HG02610 (cell line): ENCODE results near the gene LAPTM4A.
"Not testable (repeated sequence)": the region's sequence is repeated elsewhere in the genome, so short reads cannot be mapped to it uniquely, and the experiment has no call there.

Experiments
- ATAC-seq: cut with Tn5 transposase; IDR thresholded peaks from one replicate; pipeline ENCODE4 v1.9.1; 2021; ENCODE audit warnings: mild to moderate bottlenecking, moderate library complexity; ENCODE audit not compliant: unreplicated experiment

Gene LAPTM4A

GRCh38 chr2:20077411-20077940 lies 26.0 kb upstream of the LAPTM4A start:
- ATAC-seq = no peak

GRCh38 chr2:20076757-20077156 lies 25.3 kb upstream of the LAPTM4A start:
- ATAC-seq = no peak

- ATAC-seq = no peak
Measured at GRCh38 chr2:20074901-20075300, 23.5 kb upstream of the LAPTM4A start.

GRCh38 chr2:20074046-20074648 lies 22.7 kb upstream of the LAPTM4A start:
- ATAC-seq = not testable (repeated sequence)

GRCh38 chr2:20073460-20073859 lies 22.0 kb upstream of the LAPTM4A start:
- ATAC-seq = no peak

- ATAC-seq = no peak
Measured at GRCh38 chr2:20072436-20073158, 21.2 kb upstream of the LAPTM4A start.

GRCh38 chr2:20071397-20072383 lies 20.3 kb upstream of the LAPTM4A start:
- no peak for ATAC-seq

- ATAC-seq = no peak
Measured at GRCh38 chr2:20069756-20070155, 18.3 kb upstream of the LAPTM4A start.

- ATAC-seq = no peak
Measured at GRCh38 chr2:20067992-20068584, 16.7 kb upstream of the LAPTM4A start.

GRCh38 chr2:20065885-20066602 lies 14.6 kb upstream of the LAPTM4A start:
- ATAC-seq = no peak

GRCh38 chr2:20064841-20065240 lies 13.4 kb upstream of the LAPTM4A start:
- no peak for ATAC-seq

- ATAC-seq = no peak
Measured at GRCh38 chr2:20064421-20064820, 13.0 kb upstream of the LAPTM4A start.

- ATAC-seq = no peak
Measured at GRCh38 chr2:20062615-20063545, 11.5 kb upstream of the LAPTM4A start.

GRCh38 chr2:20061940-20062339 lies 10.5 kb upstream of the LAPTM4A start:
- no peak for ATAC-seq

- no peak for ATAC-seq
Measured at GRCh38 chr2:20061476-20061875, 10.0 kb upstream of the LAPTM4A start.

- ATAC-seq = no peak
Measured at GRCh38 chr2:20060106-20060505, 8.7 kb upstream of the LAPTM4A start.

- ATAC-seq = no peak
Measured at GRCh38 chr2:20057268-20057667, 5.8 kb upstream of the LAPTM4A start.

- no peak for ATAC-seq
Measured at GRCh38 chr2:20054931-20055330, 3.5 kb upstream of the LAPTM4A start.

GRCh38 chr2:20054119-20054518 lies 2.7 kb upstream of the LAPTM4A start:
- no peak for ATAC-seq
